HepG2 (cell line): ENCODE results near the gene ZBTB1. TPM values are rescaled to one million over a fixed set of nuclear protein-coding genes. Genes with fewer than 3 reads are reported as not detected.

Source experiments
- AGO2 ChIP-seq: fragments of 200-400 bp; formaldehyde crosslinking; optimal IDR thresholded peaks from 2 replicates; pipeline ENCODE3; 2017; ENCODE audit warnings: mild to moderate bottlenecking, low read depth, low read length, moderate library complexity
- ARID4A ChIP-seq: sonication (generic); formaldehyde crosslinking; IDR thresholded peaks from 2 replicates; pipeline ENCODE4 v1.5.0; 2020; ENCODE audit warnings: mild to moderate bottlenecking, missing genetic modification reagents, borderline replicate concordance
- BCL6 ChIP-seq: IDR thresholded peaks from 2 replicates; pipeline ENCODE4 v1.6.1; 2016; ENCODE audit warnings: missing genetic modification reagents, missing compliant biosample characterization
- FOXO1 ChIP-seq: sonication (generic); formaldehyde crosslinking; IDR thresholded peaks from 2 replicates; pipeline ENCODE4 v1.4.0; 2020; ENCODE audit warnings: missing genetic modification reagents
- KAT8 ChIP-seq: IDR thresholded peaks from 2 replicates; pipeline ENCODE4 v1.6.1; 2016; ENCODE audit warnings: missing genetic modification reagents, missing compliant biosample characterization
- KIAA2018 ChIP-seq: sonication (generic); formaldehyde crosslinking; IDR thresholded peaks from 2 replicates; pipeline ENCODE4 v1.5.0; 2020; ENCODE audit warnings: mild to moderate bottlenecking, missing genetic modification reagents, borderline replicate concordance
- MYC ChIP-seq: sonication (generic); formaldehyde crosslinking; IDR thresholded peaks from 2 replicates; pipeline ENCODE4 v1.9.0; 2021; ENCODE audit warnings: missing genetic modification reagents, borderline replicate concordance
- SMC3 ChIP-seq: IDR thresholded peaks from 2 replicates; pipeline ENCODE4 v1.6.1; 2011; ENCODE audit warnings: low read length, improper control_type of control experiment
- TCF7 ChIP-seq: sonication (generic); IDR thresholded peaks from 2 replicates; pipeline ENCODE4 v1.6.1; 2016; ENCODE audit warnings: antibody characterized with exemption, low read depth
- TEF ChIP-seq: sonication (generic); formaldehyde crosslinking; IDR thresholded peaks from 2 replicates; pipeline ENCODE4 v1.5.0; 2020; ENCODE audit warnings: missing genetic modification reagents
- ZBTB20 ChIP-seq: sonication (generic); formaldehyde crosslinking; IDR thresholded peaks from 2 replicates; pipeline ENCODE4 v1.8.1; 2023; ENCODE audit warnings: missing genetic modification reagents, low read depth, mild to moderate bottlenecking, borderline replicate concordance
- ZC3H13 ChIP-seq: sonication (generic); formaldehyde crosslinking; IDR thresholded peaks from 2 replicates; pipeline ENCODE4 v1.8.1; 2023; ENCODE audit warnings: mild to moderate bottlenecking, missing genetic modification reagents, moderate library complexity
- polyA plus RNA-seq, 8 experiments: library from polyadenylated mRNA; depleted of rRNA in 3 of 8; stranded (reverse) in 7 of 8; unstranded in 1 of 8; fragments of >200 nt; fragmentation: Illumina TruSeq in 4 of 8; extraction: Trizol in 4 of 8; gene quantifications; 2 replicates each; pipeline versions ENCODE4 v1.2.1 to v1.2.3, GENCODE V29; 2011 to 2016; ENCODE audit warnings: low read depth in 4 of 8, missing spikeins in 1 of 8, mixed read lengths in 1 of 8; ENCODE audit not compliant: insufficient read depth in 1 of 8
- total RNA-seq, 5 experiments: library from RNA; depleted of rRNA; stranded (reverse); fragments of >200 nt; fragmentation: Illumina TruSeq; extraction: Trizol; gene quantifications; 2 replicates each; pipeline ENCODE4 v1.2.3, GENCODE V29; 2016; ENCODE audit warnings: low read depth in 1 of 5

Gene ZBTB1
- total and polyA plus RNA-seq, 2 of the 13 experiments (the other 11 are each of a cell fraction or from before 2014, with no cell fraction given), result 18.8 to 22.6 TPM

- no peak; the same call in 1 of the 2 replicates for TF ChIP-seq MYC (CRISPR knock-in tag)
- 0 out of 2 replicates have a peak, but pooled peaks have one; percentile 3 for TF ChIP-seq TEF (CRISPR knock-in tag)
- TF ChIP-seq TCF7, result no peak
- no peak; the same call in 1 of the 2 replicates for TF ChIP-seq ARID4A (CRISPR knock-in tag)
- TF ChIP-seq KIAA2018 (CRISPR knock-in tag), result no peak
- no peak for TF ChIP-seq BCL6
- TF ChIP-seq AGO2, result peak; percentile 38
- no peak for TF ChIP-seq KAT8 (CRISPR knock-in tag)
- no peak; the same call in none of the 2 replicates for TF ChIP-seq ZC3H13 (CRISPR knock-in tag)
- no peak for TF ChIP-seq FOXO1 (CRISPR knock-in tag)
- no peak for TF ChIP-seq SMC3
- no peak for TF ChIP-seq ZBTB20
Measured at GRCh38 chr14:64504310-64504896, at the start of gene ZBTB1 (continued).
